KOPT-K1 (cell line): ENCODE results near the gene ARAP2.

Source experiments
- H3K27ac ChIP-seq: fragments of 200-600 bp; sonication (generic); 2 replicates; pipeline ENCODE4 v1.5.1; 2016; ENCODE audit warnings: antibody characterized with exemption, mild to moderate bottlenecking, low read depth, low read length; ENCODE audit not compliant: poor library complexity, severe bottlenecking
- H3K36me3 ChIP-seq: fragments of 200-600 bp; sonication (generic); 2 replicates; pipeline ENCODE4 v1.5.1; 2017; ENCODE audit warnings: antibody characterized with exemption, mild to moderate bottlenecking, low read length, moderate library complexity; ENCODE audit not compliant: insufficient read depth
- H3K9me3 ChIP-seq: fragments of 200-600 bp; sonication (generic); 2 replicates; pipeline ENCODE4 v1.5.1; 2017; ENCODE audit warnings: antibody characterized with exemption, low read length, mild to moderate bottlenecking; ENCODE audit not compliant: insufficient read depth, poor library complexity, severe bottlenecking

Gene ARAP2

DNA sequence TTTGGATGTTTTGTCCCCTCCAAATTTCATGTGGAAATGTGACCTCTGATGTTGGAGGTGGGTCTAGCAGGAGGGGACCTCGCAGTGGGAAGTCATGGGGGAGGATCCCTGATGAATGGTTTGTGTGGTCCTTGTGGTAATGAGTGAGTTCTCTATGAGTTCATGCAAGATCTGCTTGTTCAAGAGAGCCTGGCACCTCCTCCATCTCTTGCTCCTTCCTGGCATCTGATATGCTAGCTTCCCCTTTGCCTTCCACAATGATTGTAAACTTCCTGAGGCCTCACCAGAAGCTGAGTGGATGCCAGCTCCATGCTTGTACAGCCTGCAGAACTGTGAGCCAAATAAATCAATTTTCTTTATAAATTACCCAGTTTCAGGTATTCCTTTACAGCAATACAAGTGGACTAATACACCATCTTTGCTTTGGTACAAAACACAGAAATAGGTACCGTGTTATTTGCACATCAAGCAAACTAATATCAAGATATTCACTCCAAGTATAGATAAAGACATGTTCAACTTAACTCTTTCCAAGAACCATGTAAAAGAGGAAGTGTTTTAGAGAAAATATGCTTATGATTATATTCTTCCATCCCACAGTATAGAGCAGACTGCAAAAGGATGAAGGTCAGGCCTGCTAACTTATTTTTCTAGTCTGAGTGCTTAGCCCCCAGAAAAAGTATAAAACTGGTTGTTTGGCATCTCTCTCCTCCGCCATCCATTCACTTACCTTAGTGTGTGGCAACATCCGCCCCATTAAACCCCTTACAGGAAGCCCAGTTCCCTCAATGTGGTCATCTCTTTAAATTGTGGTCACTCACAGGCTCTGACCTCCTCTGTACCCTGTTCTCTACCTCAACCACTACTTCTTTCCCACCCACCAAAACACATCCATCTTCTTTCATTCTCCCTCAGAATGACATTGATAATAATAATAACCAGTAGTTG lies 6.7 kb downstream of the ARAP2 start:
- Histone ChIP-seq H3K27ac (no peak overlapping the region), H3K36me3 (peaks cover 4% of the 10 kb centered on the region; the same call in 1 of the 2 replicates), H3K9me3 (peaks cover 11% of the 10 kb centered on the region)

DNA sequence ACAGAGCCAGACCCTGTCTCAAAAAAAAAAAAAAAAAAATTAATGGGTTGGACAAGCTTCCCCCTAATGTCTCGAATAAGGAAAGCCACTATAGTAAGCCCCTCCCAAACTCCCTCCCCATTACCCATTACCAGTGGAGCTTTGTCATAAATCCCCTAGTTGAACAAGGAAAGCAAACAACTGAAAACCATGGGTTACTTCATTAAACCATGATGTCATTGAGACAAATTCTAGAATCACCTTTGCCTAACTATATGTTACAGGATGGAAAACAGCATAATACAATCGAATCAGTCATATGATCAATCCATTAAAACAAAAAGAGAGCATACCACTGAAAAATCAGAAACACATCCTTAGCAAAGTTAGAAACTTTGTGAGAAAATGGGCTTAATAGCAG lies 8.2 kb downstream of the ARAP2 start:
- H3K27ac ChIP-seq = no peak overlapping the region
- peaks cover 4% of the 10 kb centered on the region; the same call in 1 of the 2 replicates for H3K36me3 ChIP-seq
- H3K9me3 ChIP-seq = peaks cover 11% of the 10 kb centered on the region

DNA sequence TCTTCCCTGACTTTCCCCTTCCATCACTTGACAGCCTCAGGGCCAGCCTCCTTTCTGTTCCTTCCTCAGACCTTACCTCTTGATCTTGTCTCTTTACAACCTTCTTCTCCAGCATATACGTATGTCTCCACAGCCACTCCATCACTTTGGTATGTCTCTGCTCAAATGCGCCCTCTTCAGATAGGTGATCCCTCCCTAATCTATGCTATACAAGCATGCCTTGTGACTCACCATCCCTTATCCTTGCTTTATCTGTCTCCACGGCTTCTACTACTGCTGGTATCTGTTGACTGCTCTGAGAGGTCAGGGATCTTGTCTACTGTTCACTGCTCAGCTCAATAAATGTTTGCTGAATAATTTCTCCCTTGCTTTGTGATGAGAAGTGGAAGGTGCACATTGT lies 9.0 kb downstream of the ARAP2 start:
- Histone ChIP-seq H3K27ac (no peak overlapping the region), H3K9me3 (peaks cover 11% of the 10 kb centered on the region), H3K36me3 (peaks cover 4% of the 10 kb centered on the region; the same call in 1 of the 2 replicates)

DNA sequence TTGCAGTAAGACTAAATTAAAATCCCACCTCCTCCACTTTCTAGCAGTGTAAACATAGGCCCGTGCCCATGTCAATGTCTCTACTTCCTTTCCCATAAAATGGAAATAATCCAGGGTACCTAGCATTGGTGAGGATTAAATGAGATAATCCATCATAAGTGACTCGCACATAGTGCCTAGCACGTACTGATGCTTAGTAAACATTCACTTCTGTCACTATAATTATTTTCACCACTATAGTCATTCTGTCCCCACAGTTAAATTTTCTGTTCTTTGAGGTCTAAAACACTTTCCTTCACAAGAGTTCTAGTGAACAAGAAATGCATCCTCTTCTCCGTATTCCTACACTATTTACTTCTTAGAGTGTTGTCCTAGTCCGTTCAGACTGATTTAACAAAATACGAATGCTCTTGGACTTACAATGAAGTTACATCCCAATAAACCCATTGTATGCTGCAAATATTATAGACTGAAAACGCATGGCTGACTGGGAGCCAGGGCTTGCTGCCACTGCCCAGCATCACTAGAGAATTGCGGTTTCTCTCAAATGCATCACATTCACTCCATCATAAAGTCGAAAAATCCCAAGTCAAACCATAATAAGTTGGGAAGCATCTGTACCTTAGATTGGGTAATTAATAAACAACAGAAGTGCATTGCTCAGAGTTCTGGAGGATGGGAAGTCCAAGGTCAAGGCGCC lies 10.6 kb downstream of the ARAP2 start:
- Histone ChIP-seq H3K9me3 (peaks cover 11% of the 10 kb centered on the region), H3K36me3 (peaks cover 4% of the 10 kb centered on the region; the same call in 1 of the 2 replicates), H3K27ac (no peak overlapping the region)

DNA sequence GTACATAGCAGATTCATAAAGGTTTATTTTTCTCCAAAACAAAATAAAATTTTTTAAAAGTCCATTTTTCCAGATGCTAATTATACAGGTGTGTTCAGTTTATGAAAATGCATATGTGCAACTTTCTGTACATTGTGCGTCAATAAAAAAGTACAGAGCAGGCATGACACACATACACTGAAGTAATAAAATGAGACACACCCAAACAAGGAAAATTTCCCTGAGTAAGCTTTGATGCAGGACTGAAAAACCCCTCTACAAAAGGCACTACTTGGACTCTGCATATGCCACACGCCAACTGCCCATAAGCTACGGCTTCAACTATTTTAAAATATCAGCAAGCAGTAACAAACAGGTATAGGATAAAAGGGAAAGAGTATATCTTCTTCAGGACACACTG lies 13.8 kb downstream of the ARAP2 start:
- Histone ChIP-seq H3K27ac (no peak overlapping the region), H3K9me3 (no peaks in the 10 kb centered on the region), H3K36me3 (0 out of 2 replicates have a peak, but pooled peaks cover 14% of the 10 kb centered on the region)

DNA sequence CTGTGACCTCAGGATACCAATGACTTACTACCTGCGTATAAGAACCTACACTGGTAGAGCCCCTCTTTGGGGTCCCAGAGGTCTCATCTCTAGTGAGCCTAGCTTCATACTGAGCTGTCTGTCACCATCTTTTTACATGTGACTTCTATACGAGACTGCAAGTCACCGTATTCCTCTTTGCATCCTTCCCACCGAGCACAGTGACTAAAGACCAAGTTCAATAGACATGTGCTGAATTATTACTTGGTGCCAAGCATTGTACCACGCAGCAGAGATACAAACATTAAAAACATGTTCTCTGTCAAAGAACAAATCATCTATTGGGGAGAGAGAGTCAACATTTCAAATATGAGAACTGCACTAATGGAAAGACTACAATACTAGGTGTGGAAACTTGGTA lies 16.4 kb downstream of the ARAP2 start:
- H3K9me3 ChIP-seq = no peaks in the 10 kb centered on the region
- no peak overlapping the region for H3K27ac ChIP-seq
- H3K36me3 ChIP-seq = 0 out of 2 replicates have a peak, but pooled peaks cover 14% of the 10 kb centered on the region

DNA sequence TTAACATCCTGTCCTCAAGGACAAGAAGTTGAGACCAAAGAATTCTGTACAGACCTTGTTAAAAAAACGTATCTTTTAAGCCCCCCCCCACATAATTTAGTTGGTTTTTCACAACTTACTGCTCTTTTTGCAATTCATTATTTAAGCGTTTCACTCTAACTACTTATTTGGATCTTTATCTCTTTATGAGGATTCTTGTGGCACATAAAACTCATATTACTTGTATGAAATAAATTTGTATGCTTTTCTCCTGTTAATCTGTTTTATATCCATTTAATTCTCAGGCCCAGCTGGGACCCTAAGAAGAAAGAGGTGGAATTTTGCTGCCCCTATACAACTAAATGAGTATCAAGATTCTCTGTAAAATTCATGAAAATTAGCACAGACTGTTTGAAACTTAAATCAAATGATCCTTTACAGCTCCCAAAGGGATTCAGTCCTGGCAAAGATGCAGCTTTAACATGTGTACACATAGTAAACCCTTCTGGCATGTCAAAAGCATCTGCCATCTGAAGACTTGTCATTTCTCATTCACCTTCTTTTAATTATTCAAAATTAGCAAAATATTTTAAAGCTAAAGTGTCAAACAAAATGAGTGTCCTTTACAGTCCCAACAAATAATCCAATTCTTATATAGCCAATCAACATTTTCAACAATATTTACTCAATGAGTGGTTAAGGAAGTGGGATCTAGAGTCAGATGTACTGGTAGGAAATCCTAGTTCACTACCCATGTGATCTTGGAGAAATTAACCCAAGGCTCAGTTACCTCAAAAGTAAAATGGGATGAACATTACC lies 17.7 kb downstream of the ARAP2 start:
- Histone ChIP-seq H3K36me3 (0 out of 2 replicates have a peak, but pooled peaks cover 14% of the 10 kb centered on the region), H3K9me3 (no peaks in the 10 kb centered on the region), H3K27ac (no peak overlapping the region)

DNA sequence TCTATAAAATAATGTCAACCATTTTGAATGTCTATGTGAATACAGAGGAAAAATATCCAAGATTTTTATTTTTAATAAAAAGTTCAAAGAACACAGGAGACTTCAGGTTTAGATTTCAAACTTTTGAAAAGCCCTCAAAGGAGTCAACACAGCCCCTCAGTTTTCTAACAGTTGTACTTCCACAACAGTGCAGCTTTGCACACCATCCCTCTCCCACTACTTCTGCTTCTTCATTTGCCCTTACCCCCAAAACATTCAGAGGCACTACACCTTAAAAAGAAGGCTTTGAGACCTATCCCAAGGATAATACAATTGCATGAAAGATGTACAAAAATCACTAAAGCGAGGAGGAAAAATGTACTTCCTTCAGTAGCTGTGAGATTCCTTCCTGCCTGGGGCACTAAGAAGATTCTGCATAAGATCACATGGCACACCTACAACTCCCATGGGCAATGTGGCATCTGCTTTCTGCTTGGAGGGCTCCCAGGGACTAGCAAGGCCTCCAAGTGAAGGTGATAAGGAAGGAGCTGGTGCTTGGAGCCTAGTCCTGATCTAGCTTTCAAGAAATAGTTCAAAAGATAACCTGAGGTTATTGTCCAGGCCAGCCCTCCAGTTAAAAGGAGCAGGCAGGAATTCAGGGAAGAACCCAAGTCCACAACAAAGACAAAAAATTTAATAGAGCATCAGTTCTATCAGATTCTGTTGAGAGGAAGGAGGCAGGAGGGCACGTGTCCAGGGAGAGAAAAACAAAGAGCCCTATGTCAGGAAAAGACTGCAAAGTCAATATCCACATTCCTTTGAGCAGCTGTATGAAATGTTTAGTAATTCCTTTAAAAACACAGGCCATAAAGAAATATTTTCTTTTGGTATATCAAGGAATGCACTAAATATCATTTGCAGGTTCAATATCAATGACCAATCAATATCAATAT lies 19.1 kb downstream of the ARAP2 start:
- H3K36me3 ChIP-seq = 0 out of 2 replicates have a peak, but pooled peaks cover 14% of the 10 kb centered on the region
- no peak overlapping the region for H3K27ac ChIP-seq
- H3K9me3 ChIP-seq = no peaks in the 10 kb centered on the region

DNA sequence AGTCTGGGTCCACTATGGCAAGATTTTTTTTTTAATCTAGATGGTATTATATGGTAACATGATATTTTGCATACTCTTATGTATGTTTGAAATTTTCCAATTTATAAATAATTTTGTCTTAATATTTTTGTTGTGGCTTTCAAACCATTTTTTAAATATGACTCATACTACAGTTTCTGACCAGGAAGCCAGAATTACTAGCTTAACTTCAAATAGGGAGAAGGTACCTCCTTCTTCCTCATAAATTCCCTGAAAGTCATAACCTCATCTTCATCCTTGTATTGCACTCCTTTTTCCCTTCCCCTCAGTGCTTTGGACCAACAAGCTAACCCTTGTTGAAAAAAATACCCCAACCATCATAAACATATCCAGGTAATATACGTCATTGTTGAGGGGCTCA lies 21.6 kb downstream of the ARAP2 start:
- H3K36me3 ChIP-seq = 0 out of 2 replicates have a peak, but pooled peaks cover 12% of the 10 kb centered on the region
- H3K9me3 ChIP-seq = no peaks in the 10 kb centered on the region

DNA sequence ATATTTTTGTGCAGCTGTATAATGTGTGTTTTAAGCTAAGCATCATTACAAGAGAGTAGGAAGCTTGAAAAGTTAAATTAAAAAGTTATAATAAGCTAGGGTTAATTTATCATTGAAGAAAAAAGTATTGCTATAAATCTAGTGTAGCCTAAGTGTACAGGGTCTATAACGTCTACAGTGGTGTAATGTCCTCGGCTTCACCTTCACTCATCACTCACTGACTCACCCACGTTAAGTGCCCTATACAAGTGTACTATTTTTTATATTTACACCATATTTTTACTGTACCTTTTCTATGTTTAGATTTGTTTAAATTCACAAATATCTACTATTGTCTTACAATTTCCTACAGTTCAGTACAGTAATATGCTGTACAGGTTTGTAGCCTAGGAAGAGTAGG lies 23.5 kb downstream of the ARAP2 start:
- no peak overlapping the region for H3K27ac ChIP-seq
- no peaks in the 10 kb centered on the region for H3K36me3 ChIP-seq
- no peaks in the 10 kb centered on the region for H3K9me3 ChIP-seq

More for the DNA sequence above, 21.6 kb downstream of the ARAP2 start:
- H3K27ac ChIP-seq = no peak overlapping the region

DNA sequence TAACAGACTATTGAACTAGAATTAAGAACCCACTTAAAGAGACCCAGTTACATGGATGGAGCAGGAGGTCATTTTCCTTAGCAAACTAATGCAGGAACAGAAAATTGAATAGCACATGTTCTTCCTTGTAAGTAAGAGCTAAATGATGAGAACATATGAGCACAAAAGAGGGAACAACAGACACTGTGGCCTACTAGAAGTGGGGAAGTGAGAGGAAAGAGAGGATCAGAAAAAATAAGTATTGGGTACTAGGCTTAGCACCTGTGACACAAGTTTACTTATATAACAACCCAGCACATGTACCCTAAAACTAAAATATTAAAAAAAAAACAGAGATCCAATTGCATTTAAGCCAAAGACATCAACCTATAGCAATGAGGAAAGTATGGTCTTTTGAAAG lies 26.2 kb downstream of the ARAP2 start:
- no peak overlapping the region for H3K27ac ChIP-seq
- no peaks in the 10 kb centered on the region for H3K9me3 ChIP-seq
- H3K36me3 ChIP-seq = no peaks in the 10 kb centered on the region

DNA sequence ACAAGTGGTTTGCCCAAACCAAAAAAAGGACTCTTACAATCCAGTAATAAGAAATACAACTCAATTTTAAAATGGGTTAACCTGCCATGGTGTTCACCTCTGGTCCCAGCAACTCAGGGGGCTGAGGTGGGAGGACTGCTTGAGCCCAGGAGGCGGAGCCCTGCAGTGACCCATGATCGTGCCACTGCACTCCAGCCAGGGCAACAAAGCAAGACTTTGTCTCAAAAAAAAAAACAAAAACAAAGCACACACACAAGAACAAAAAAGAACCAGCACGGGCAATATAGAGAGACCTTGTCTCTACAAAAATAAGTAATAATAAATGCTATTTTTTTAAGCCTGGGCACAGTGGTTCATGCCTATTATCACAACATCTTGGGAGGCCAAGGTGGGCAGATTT lies 28.7 kb downstream of the ARAP2 start:
- peaks cover under 1% of the 10 kb centered on the region; the same call in 1 of the 2 replicates for H3K36me3 ChIP-seq
- H3K9me3 ChIP-seq = no peaks in the 10 kb centered on the region
- H3K27ac ChIP-seq = no peak overlapping the region

DNA sequence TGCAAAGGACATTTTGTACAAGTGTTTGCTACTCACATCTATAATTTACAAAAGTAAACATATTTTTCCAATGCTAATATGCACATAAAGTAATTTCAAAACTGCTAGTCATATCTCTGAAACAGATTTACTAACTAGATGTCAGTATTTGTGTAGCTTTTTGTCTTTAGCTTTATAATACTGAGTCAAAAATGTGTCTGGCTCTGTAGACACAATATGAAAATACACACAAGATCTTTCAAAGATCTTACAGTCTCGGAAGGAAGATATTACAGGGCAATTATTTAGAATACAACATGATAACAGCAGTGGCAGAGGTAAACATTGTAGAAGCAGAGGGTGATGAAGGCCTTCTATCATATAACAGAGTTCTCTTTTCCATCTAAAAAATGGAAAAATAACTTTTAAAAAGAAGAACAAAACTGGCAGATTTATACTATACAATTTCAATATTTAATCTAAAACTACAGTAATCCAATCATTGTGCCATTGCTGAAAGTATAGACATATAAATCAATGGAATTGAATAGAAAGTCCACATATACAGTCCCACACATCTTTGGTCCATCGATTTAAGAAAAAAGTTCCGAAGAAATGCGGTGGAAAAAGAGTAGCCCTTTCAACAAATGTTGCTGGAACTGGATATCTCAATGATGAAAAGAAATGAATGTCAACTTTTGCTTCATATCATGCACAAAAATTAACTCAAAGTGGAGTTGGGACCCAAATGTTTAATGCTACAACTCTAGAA lies 29.4 kb downstream of the ARAP2 start:
- no peaks in the 10 kb centered on the region for H3K9me3 ChIP-seq
- no peak overlapping the region for H3K27ac ChIP-seq
- peaks cover 7% of the 10 kb centered on the region for H3K36me3 ChIP-seq
